Measurements from ENCODE around the gene MED13L. TPM values are rescaled to one million over a fixed set of nuclear protein-coding genes. Genes with fewer than 3 reads are reported as not detected.

The MED13L gene
- polyA plus RNA-seq, 1 of the 3 experiments (the other 2 are of a cell fraction) = 17.1 TPM

- Histone ChIP-seq H3K4me1 (ENCODE audit: control insufficient read depth in 1 of 2, insufficient read depth in 2 of 2, low read depth in 1 of 2, low read length in 1 of 2) (no peaks in the 10 kb centered on the region; a peak in 2 of 4 replicates), H3K4me3 (ENCODE audit: low read depth in 2 of 2, low read length in 1 of 2) (no peak overlapping the region), H3K4me2 (no peak overlapping the region), H3K27me3 (ENCODE audit: insufficient read depth) (no peaks in the 10 kb centered on the region), H3K36me3 (replicated peaks in 1 of 2; ENCODE audit: control insufficient read depth in 1 of 2, insufficient read depth in 2 of 2, low read length in 1 of 2) (peaks cover 63 to 81% of the 10 kb centered on the region in 2 experiments), H3K9me2 (no peaks in the 10 kb centered on the region), H2AFZ (ENCODE audit: low read depth) (no peak overlapping the region), H3K27ac (ENCODE audit: low read depth in 2 of 2, low read length in 1 of 2) (no peak overlapping the region), H3F3A (replicated peaks; ENCODE audit: insufficient read depth) (peaks cover 5% of the 10 kb centered on the region), H4K20me1 (ENCODE audit: insufficient read depth) (no peaks in the 10 kb centered on the region; the same call in 1 of the 2 replicates), H3K9me3 (no peaks in the 10 kb centered on the region), H3K79me2 (ENCODE audit: insufficient read depth) (peaks cover 53% of the 10 kb centered on the region), H3K9ac (no peak overlapping the region)
- no peak for TF ChIP-seq ELF1 (IDR thresholded peaks at IDR 0.05)
- TF ChIP-seq RCOR1 (IDR thresholded peaks at IDR 0.05; ENCODE audit: low read length) = no peak
- TF ChIP-seq MEF2A (IDR thresholded peaks at IDR 0.05; ENCODE audit: borderline replicate concordance, low read depth) = no peak
- TF ChIP-seq, protein P1, sequence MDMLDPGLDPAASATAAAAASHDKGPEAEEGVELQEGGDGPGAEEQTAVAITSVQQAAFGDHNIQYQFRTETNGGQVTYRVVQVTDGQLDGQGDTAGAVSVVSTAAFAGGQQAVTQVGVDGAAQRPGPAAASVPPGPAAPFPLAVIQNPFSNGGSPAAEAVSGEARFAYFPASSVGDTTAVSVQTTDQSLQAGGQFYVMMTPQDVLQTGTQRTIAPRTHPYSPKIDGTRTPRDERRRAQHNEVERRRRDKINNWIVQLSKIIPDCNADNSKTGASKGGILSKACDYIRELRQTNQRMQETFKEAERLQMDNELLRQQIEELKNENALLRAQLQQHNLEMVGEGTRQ (IDR thresholded peaks at IDR 0.05; ENCODE audit: borderline replicate concordance, low read depth, low read length) = no peak
- TF ChIP-seq, protein P2, sequence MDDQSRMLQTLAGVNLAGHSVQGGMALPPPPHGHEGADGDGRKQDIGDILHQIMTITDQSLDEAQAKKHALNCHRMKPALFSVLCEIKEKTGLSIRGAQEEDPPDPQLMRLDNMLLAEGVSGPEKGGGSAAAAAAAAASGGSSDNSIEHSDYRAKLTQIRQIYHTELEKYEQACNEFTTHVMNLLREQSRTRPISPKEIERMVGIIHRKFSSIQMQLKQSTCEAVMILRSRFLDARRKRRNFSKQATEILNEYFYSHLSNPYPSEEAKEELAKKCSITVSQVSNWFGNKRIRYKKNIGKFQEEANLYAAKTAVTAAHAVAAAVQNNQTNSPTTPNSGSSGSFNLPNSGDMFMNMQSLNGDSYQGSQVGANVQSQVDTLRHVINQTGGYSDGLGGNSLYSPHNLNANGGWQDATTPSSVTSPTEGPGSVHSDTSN (IDR thresholded peaks at IDR 0.05) = no peak
- TF ChIP-seq EP300 (IDR thresholded peaks at IDR 0.05; ENCODE audit: borderline replicate concordance in 1 of 2, low read depth in 1 of 2, low read length in 1 of 2) = no peak
- TF ChIP-seq, protein P3, sequence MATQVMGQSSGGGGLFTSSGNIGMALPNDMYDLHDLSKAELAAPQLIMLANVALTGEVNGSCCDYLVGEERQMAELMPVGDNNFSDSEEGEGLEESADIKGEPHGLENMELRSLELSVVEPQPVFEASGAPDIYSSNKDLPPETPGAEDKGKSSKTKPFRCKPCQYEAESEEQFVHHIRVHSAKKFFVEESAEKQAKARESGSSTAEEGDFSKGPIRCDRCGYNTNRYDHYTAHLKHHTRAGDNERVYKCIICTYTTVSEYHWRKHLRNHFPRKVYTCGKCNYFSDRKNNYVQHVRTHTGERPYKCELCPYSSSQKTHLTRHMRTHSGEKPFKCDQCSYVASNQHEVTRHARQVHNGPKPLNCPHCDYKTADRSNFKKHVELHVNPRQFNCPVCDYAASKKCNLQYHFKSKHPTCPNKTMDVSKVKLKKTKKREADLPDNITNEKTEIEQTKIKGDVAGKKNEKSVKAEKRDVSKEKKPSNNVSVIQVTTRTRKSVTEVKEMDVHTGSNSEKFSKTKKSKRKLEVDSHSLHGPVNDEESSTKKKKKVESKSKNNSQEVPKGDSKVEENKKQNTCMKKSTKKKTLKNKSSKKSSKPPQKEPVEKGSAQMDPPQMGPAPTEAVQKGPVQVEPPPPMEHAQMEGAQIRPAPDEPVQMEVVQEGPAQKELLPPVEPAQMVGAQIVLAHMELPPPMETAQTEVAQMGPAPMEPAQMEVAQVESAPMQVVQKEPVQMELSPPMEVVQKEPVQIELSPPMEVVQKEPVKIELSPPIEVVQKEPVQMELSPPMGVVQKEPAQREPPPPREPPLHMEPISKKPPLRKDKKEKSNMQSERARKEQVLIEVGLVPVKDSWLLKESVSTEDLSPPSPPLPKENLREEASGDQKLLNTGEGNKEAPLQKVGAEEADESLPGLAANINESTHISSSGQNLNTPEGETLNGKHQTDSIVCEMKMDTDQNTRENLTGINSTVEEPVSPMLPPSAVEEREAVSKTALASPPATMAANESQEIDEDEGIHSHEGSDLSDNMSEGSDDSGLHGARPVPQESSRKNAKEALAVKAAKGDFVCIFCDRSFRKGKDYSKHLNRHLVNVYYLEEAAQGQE (IDR thresholded peaks at IDR 0.05; ENCODE audit: low read depth, low read length) = no peak
- no peak for TF ChIP-seq YY1 (IDR thresholded peaks at IDR 0.05; ENCODE audit: low read depth)
- no peak for TF ChIP-seq FOSL2 (IDR thresholded peaks at IDR 0.05; ENCODE audit: borderline replicate concordance, low read depth)
- TF ChIP-seq, protein P4, sequence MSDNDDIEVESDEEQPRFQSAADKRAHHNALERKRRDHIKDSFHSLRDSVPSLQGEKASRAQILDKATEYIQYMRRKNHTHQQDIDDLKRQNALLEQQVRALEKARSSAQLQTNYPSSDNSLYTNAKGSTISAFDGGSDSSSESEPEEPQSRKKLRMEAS (IDR thresholded peaks at IDR 0.05; ENCODE audit: low read depth) = no peak
- TF ChIP-seq NFIC (IDR thresholded peaks at IDR 0.05; ENCODE audit: borderline replicate concordance) = no peak
- TF ChIP-seq FOXM1 (IDR thresholded peaks at IDR 0.05; ENCODE audit: low read depth) = no peak
- TF ChIP-seq MXI1 (IDR thresholded peaks at IDR 0.05; ENCODE audit: low read depth, low read length) = no peak
- TF ChIP-seq SMC3 (IDR thresholded peaks at IDR 0.05; ENCODE audit: low read depth, low read length) = no peak
- CTCF ChIA-PET = interaction anchor here (0.8 to 1.6 kb wide), 5 partner anchors 13 to 36 kb away, joined by 3 to 4 read pairs (median 3); no protein-coding TSS in a partner anchor
- 95% methylated on average over 3 of the region's 3 CpGs for WGBS (ENCODE audit: low lambda C conversion rate)
- DNase-seq = no peak
- POLR2A ChIA-PET = no interaction called here
Observed at GRCh38 chr12:115979851-115980250, 297.6 kb downstream of the MED13L start.

Data from SK-N-SH (cell line).